Epidermal melanocyte (primary cell): Measurements from ENCODE around the gene PRDM16.

Experiments
- DNase-seq: peaks from one replicate; pipeline ENCODE4 v3.0.0; 2011; ENCODE audit warnings: low spot score; ENCODE audit not compliant: insufficient read length

The PRDM16 gene

DNA sequence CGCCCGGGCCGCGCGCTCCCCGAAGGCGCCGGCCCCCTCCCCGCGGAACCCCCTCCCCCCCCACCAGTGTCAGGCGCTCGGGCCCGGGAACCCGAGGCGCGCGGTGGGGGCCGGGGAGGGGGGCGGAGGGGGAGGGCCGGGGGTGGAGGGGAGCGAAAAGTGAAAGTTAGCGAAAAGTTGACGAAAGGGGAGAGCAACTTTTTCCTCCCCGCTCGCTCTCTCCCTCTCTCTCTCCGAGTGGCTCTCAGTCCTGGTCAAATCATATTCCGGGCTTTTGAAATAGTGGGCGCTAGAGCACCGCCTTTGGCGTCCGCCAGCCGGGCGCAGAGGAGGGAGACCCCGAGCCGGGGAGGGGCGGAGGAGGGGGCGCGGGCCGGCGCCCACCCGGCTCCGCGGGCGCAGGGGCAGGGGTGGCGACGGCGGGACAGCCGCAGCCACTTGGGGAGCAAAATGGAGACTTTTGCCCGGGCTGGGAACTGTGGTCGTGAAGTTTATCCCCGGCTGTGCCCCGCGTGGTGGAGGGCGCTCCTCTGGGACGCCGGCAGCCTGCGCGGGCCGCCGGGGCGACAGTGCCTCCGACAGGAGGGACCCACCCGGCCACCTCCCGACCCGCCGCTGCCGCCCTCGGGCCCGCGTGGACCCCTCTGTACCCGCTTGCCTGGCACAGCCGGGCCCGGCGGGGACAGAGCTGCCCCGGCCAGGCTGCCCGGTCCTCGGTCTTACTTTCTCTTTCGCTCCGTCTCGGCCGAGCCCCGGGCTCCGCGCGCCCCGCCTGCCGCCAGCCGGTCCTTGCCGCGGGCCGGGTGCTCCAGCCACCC, 697 bp downstream of the PRDM16 start:
- DNase-seq, result peak; percentile 35

DNA sequence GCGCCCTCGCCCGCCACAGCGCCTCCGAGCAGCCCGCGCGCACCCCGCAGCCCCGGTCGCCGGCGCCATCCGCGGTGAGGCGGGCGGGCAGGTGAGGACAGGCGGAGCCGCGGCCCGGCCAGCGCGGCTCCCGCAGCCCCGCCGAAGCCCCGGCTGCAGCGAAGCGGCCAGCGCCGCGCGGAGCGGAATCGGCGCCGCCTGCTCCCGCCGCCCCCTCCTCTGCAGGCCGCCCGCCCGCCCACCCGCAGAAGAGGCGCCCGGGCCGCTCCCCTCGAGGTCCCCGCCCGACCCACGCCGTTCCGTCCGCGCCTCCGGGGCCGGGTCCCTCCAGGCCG, 1.3 kb downstream of the PRDM16 start:
- no peak for DNase-seq

DNA sequence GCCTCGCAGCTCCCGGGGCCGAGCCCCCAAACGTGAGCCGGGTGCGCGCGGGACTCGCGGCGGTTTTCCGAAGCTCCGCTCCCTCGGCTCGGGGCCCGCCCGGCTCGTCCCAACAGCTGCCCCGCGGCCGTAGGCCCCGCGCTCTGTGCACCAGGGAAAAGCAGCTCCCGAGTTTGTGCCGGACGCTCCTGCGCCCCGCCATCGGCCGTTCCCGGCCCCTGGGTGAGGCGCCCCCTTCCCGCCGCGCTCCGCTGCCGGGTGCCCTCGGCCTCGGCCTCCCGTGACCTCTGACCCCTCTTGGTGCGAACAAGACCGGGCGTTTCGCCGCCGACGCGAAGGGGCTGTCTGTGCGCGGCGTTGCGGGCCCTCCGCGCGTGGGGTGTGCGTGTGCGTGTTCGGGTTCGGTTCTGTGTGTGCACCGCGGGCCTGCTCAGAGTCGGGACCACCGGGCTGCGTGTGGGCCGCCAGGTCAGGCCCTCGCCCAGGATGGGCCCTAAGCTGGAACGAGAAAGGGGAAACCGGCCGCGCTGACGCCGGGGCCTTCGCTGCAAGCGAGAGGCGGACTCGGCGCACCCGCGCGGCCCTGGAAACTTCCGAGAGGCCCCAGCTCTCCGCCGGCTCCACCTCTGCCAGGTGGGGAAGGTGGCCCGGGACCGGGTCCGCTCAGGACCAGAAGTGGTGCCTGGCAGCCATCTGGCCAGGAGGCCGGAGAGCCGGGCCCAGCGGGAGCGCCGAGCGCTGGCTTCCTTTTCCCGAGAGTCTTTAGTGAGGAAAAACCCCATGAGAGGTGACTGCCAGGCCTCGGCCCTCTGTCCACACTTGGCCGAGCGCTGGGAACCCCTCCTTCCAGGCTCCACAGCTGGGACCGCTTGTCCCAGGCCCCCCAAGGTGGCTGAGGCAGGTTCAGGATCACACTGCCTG, 1.9 kb downstream of the PRDM16 start:
- no peak for DNase-seq

DNA sequence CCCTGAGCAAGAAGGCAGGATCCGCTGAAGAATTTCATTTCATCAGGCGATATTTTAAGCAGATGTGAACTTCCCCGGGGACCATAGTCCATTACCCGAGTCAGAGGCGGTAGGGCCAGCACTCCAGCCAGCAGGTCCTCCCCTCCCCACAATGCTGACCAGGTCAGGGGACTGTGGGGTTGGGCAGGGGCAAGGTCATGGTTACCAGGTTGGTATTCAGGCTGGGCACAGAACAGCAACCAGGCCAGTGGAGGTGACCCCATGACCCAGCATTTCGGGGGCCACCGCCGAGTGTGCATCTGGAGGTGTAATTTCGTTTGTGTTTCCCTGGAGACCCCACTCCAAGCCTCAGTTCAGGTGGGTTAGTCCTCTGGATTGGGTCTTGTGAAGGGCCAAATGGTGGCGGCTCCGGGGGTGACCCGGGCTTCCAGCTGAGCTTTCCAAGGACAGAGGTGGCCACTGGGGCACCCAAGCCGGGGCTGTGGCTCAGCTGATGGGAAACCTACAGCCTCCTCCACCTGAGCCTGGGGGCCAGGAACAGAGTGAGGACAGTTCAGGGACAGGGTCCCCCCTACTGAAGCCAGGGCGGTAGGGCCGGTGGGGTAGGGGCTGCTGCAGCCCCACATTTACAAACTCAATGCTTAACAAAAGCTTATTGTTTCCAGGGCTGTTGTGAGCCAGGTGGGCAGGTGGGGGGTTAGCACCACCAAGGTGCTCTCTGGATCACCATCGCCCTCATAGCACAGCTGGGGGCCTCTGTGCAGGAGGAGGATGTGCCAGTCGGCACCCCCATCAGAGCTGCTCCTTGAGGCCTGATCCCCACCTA, 2.8 kb downstream of the PRDM16 start:
- no peak for DNase-seq

DNA sequence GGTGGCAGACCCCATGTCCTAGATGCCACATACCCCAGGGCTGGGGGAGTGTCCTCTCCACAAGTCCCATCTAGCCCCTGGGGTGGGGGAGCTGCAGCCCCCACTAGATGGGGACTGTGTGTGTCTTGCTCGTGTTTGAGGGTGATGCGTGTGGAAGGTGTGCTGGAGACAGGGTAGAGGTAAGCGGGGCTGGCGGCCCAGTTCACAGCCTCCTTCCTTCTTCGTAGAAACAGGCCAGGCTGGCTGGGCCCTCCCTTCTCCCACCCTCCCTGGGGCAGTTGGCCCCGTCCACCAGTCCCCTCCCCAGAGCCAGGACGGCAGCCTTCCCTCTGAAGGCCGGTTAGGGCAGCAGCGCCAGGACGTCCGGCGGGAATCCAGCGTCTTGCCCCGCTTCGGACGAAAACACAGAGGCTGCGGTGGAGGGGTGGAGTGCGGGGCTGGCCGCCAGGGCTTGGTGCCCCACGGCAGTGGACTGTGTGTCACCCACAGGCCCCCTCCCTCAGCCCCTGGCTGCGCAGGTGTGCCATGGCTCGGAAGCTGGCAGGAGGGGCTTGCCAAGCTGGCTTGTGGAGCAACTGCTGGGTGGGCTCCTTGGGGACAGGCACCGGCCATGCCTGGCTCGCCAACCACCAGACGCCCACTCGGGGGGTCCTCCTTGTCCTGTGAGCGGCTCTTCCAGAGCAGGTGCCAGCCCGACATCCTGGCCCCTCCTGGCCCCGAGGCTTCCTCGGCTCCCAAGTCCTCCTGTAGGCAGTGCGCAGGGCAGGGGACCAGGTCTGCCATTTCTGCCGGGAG, 3.6 kb downstream of the PRDM16 start:
- DNase-seq, result no peak

DNA sequence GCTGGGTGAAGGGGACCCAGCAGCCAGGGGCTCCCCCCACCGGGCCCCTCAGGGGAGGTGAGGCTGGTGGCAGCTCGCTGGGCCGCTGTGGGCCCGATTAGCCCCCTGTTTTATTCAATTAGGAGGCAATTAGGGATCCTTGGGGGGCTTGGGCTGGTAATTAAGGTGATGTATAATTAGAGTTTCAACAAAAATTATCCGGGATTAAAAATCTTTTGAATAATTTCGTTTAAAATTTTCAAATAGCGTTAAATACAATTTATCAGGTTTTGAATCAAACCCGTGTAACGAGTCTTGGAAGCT, 4.1 kb downstream of the PRDM16 start:
- no peak for DNase-seq

DNA sequence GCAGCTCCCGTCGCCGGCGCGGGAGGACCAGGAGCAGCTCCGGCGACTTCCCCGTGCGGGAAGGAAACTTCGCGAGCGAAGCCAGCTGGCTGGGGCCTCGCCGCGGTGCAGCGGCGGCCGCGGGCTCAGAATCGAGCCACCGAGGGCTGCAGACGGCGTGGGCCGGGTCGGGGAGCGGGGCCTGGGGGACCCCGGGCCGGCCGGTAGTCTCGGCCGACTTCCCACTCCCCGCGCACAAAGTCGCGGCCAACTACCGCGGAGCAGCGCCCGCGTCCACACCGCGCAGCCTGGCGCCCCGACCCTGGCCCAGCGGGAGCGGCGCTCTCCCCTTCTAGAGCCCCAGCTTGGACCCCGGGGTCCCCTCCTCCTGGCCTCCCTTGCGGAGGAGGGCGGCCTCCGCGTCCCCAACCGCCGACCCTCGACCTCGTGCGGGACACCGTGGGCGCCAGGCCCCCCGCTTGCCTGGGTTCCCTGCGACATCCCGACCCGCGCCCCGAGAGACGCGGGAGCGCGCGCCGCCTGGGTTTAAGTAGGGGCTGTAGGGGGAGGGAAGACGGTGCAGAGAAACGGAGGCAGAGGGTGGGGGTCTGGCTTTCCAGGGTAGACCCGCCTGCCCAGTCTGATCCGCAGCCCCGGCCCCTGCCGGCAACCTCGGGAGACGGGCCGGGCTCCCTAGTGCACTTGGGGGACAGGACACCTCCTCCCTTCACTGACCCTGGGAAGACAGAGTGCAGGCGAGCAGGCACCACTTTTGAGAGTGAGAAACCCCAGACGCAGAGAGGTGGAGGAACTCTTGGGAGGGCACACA, 4.7 kb downstream of the PRDM16 start:
- DNase-seq, result no peak

DNA sequence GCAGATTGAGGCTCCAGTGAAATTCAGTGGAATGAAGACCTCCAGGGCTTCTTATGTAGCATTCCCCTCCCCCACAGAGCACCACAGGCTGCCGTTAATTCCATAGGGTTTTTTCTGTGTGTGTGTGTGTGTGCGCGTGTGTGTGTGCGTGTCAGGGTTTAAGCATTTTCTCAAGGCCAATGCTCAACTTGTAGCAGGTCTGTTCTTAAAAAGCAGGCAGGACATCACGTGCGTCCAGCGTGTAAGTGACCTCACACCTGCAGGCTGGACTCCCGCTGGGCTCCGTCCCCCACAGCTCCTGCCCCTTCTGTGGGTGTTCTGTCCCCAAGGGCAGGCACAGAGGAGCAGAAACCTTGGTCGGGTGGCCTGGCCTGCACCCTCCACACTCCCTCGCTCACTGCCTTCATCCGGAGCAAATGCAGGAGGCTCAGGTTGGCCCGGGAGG, 5.3 kb downstream of the PRDM16 start:
- no peak for DNase-seq

DNA sequence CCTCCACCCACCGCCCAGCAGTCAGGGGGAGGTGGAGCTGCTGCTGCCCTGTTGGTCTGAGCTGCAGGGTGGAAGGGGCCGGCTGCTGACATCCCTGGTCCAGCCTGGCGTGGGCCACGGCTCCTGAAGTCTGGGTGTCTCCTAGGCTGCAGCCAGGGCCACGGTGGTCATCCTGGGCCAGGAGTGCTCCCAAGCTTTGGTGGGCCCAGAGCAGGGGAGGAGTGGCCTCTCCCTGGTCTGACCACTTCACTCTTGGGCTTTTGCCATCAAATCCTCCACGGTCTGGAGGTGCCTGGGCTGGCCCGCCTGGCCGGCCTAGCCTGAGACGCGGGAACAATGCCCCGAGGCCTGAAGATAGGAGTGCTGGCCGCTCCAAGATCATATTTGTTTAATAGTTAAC, 5.8 kb downstream of the PRDM16 start:
- no peak for DNase-seq

DNA sequence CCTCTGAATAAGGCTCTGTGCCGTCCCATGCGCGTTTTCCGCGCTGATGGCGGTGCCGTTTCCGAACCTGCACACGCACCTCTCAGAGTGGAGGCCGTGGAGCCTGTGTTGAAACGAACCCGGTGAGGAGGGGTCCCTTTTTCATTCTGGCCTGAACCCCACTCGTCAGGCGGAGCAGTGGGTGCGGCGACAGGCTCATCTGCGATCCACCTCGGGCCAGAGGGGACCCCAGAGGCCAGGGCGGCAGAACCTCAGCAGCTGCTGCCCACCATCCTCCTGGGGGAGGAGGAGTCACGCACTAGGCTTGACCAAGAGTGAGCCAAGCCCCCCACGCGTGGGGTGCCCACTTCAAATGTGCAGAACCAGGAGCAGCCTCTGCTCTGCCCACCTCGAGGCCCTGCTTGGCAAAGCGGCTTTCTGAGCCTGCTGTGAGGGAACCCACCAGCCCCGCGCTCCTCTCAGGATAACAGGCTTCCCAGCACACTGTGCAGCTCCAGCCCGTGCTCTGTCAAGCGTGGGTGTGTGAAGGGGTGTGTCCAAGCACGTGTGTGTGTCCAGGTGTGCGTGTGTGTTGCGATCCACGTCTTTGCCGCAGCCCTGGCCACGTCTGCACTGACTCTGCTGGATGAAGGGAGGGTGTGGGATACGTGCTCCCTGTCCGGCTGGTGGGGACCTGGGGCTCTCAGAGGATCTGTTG, 6.8 kb downstream of the PRDM16 start:
- DNase-seq, result no peak

DNA sequence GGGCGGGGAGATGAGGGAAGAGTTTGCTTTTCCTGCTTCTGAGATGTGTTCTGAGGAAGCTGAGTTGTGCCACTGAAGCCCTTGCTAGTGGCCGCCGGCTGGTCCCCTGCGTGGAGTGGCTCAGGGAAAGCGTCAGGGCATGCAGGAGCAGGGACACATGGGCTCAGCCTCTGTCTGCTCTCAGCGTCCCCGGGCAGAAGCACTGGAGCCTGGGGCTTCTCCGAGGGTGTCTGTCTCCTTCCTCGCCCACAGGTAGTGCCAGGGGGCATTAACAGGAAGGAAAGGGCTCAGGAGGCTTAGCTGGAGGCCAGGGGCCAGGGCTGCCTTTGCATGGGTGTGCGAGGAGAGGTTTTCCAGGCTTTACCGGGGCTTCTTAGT, 7.3 kb downstream of the PRDM16 start:
- no peak for DNase-seq

DNA sequence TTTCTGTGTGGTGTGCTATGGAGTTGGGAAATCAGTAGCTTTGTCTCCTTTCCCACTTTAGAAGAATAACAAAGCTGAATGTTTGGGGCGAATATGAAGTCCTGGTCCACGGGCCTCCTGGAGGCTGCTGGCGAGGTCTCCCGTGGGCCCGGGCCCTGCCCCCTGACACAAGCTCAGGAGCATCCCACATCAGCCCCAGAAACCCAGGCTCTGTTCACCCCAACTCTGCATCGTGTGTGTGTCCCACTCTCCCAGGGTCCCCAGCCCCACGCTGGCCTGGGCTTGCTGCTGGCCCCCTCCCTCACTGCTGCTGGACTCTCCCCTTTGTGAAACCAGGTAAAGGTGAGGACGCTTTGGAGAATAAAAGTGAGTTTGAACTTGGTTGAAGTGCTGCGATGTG, 8.1 kb downstream of the PRDM16 start:
- DNase-seq, result no peak

DNA sequence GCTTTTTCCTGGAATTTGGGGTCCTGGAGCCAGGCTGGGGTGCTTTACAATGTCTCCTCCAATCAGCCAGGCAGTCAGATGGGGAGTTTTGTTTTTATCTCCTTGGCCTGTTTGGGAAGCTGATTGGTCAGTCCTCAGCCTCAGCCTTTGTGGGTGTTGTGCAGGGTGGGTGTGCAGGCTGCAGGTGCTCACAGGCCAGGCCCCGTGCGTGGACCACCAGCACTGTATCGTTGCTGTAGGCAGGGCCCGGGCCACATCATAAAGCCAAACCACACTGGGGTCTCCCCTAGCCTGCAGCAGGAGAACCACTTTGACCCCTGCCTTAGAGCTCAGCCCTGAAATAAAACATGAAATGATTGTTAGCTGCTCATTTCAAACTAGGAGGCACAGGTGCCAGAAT, 8.6 kb downstream of the PRDM16 start:
- DNase-seq, result no peak

DNA sequence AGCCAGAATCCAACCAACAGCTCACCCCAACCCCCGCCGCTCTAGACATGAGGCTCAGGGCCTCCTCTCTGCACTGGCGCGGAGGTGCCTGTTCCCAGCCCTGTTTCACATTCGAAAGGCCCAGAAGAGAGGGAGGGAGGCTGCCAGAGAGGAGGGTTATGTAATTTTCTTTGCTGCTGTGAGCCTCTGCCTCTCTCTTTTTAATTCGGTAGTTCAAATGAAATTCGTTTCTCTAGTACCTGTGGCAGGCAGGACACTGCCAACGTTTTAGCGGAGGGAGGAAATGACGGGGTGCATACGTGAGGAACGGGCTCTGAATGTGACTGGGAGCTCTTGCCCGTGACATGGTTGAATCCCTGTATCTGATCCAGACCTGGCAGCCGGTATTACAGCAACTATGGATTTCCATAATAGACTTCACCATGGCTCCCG, 9.4 kb downstream of the PRDM16 start:
- DNase-seq, result no peak

DNA sequence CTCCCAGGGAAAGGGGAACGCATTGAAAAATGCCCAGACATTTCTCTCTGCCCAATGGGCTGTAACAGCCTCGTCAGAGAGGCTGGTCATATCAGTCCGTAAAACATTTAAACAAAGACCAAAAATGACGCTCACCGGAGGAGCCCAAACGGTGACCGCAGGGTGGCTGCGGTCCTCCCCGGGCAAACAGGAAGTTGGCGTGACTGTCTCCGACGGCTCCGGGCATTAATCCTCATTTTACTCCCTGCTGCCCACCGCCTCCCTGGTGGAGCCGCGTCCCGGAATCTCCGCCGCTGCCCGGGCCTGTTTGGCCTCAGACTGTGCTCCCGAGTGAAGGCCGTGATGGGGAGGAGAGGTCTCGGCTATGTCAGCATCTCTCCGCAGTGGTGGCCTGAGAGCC, 9.9 kb downstream of the PRDM16 start:
- no peak for DNase-seq

DNA sequence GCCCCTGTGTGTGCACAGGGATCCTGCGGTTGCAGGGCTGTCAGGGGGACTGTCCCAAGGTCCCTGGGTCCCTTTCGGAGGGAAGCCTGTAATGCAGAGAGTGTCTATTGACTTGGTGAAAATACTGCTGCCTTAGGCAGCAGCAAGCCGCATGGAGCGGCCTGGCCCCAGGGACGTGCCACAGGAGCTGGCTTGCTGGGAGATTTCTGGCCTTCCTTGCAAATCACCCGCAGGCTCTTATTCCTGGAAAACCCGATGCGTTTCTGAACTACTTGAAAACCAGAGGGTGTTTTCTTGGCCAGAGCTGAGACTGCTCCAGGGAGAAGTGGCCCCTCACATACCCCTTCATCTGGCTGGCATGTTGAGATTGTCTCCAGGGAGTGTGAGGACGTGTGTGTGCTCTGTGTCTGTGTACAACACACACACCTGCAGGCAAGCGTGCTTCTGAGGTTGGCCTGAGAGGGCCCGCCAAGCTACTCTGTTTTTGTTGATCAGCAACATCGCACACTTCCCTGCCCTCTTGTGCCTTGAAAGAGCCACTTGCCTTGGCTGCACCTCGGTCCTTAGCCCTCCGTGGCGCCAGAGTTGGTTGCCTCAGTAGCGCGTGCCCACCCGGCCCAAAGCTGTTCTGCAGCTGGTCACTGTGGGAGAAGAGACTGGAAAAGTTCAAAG, 10.5 kb downstream of the PRDM16 start:
- no peak for DNase-seq

DNA sequence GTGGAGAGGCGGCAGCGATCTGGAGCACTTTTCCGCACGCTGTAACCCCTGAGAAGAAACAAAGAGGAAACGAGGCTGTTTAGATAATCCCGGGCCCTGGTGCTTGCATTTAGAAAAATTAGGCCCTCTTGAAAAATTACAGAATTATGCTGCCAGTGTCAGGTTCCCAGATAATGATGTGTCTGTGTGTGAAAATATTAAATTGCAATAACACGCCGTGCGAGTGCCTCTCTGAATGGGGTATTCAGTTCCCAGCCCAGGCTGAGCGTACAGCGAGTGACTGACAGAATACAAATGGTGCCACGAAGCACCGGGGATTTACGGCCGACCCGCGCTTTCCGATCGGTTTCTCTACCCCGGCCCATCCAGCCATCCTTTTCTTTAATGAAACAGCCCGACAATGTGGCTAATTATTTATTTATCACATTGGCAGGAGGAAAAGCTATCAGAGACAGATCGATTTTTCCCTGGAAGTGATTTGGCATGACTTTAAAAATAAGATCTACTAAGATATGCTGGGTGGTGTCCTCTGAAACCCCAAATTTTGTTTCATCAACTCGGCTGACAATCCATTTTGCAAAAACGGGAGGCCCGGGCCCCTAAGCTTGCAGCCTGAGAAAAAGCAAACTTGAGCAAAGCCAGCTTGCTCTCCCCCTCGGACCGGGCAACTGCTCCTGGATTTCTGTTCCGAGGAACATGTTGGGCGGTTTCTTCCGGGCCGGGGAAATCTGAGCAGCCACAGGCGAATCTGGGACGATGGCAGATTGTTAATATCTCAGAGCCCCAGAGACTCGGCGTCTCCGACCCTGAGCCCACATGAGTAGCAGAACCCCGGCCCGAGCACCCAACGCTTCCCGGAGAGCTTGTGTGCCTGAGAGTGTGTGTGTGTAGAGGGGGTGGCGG, 11.3 kb downstream of the PRDM16 start:
- no peak for DNase-seq

DNA sequence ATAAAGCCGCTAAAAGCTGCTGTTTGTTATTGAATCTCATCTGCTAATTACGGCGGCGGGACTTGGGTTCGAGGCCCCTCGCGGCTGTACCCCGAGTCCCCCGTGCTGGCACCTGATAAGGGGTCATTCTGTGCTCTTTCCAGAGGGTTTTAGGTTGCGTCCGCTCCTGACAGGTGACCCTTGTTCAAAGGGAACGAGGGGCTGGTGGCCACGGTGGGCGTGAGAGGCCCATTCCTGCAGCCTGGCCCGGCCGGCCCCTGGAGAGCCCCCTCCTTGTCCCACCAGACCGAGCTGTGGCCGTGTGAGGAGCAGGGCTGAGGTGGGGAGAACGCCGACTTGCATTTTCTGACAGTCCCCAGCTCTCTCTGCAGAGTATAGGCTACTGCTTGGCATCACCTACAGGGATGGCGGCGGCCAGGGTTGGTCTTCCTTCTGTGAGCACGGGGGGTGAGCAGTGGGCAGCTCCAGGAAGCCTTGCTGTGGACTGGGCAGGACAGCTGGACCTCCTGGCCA, 12.2 kb downstream of the PRDM16 start:
- no peak for DNase-seq
